Inferior parietal cortex (tissue), 1 donor: ENCODE data around the gene UGT2B15.
"Not testable (repeated sequence)": the region's sequence is repeated elsewhere in the genome, so short reads cannot be mapped to it uniquely, and the experiment has no call there.

Source experiments
- DNase-seq: peaks from one replicate; pipeline ENCODE4 v3.0.0-alpha.2; 2016; ENCODE audit errors: extremely low spot score

Gene UGT2B15

GRCh38 chr4:68656445-68656973 is 13.9 kb downstream of the UGT2B15 start:
- not testable (repeated sequence) for DNase-seq

- no peak for DNase-seq
Observed at GRCh38 chr4:68655764-68656444, 14.5 kb downstream of the UGT2B15 start.

- no peak for DNase-seq
Observed at GRCh38 chr4:68654946-68655721, 15.3 kb downstream of the UGT2B15 start.

GRCh38 chr4:68651932-68652331 is 18.5 kb downstream of the UGT2B15 start:
- no peak for DNase-seq

GRCh38 chr4:68630371-68630770 is 40.1 kb downstream of the UGT2B15 start:
- no peak for DNase-seq

- not testable (repeated sequence) for DNase-seq
Observed at GRCh38 chr4:68622731-68623130, 47.7 kb downstream of the UGT2B15 start.

- no peak for DNase-seq
Observed at GRCh38 chr4:68617003-68617698, 53.3 kb downstream of the UGT2B15 start.

- no peak for DNase-seq
Observed at GRCh38 chr4:68615699-68616422, 54.6 kb downstream of the UGT2B15 start.

- no peak for DNase-seq
Observed at GRCh38 chr4:68613752-68614151, 56.7 kb downstream of the UGT2B15 start.

GRCh38 chr4:68606240-68606639 is 64.2 kb downstream of the UGT2B15 start:
- no peak for DNase-seq

- no peak for DNase-seq
Observed at GRCh38 chr4:68599150-68599549, 71.3 kb downstream of the UGT2B15 start.

- no peak for DNase-seq
Observed at GRCh38 chr4:68597482-68597881, 73.0 kb downstream of the UGT2B15 start.
